HG03175 (cell line): ENCODE data around the gene TAGLN2.

Source experiments
- ATAC-seq: cut with Tn5 transposase; IDR thresholded peaks from one replicate; pipeline ENCODE4 v1.9.1; 2021; ENCODE audit warnings: mild to moderate bottlenecking, moderate library complexity; ENCODE audit not compliant: unreplicated experiment

TAGLN2 gene

GRCh38 chr1:159877695-159878444 is 47.4 kb downstream of the TAGLN2 start:
- ATAC-seq = no peak

DNA sequence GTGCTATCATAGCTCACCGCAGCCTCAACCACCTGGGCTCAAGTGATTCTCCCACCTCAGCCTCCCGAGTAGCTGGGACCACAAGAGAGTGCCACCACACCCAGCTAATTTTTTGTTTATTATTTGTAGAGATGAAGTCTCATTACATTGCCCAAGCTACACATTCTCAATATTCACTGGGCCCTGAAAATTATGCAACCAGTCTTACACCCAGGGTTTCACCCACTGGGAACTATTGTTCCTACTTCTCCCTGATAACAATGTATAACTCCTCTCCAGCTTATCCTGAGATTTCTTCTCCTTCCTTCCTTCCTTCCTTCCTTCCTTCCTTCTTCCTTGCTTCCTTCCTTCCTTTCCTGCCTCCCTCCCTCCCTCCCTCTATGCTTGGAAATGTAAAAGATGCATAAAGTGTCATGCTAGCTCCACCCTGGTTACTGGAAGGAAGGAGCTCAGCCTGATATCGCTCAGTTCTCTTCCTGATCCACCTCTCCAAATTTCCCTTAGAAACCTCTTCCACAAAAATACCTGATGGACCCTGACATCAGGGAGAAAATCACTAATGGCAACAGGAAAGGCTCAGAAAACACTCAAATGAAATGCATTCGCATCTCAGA is 51.7 kb downstream of the TAGLN2 start:
- ATAC-seq = no peak

DNA sequence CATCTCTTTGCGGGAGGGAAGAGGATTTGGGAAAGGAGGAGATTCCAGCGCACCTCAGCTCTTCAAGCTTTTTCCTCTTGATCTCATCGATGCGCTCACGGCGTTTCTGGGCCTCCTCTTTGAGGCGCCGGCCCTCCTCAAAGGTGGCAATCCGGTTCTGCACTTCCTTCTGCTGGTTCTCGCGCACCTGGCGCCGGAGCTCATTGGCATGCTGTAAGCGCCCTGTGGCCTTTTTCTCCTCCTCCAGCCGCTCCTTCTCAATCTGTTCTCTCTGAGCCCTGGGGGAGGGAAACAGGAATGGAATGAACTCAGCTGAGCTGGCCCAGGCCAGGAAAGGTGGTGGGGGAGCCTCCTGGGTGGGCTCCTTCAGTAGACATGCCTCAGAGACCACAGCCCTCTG is 52.4 kb downstream of the TAGLN2 start:
- no peak for ATAC-seq

DNA sequence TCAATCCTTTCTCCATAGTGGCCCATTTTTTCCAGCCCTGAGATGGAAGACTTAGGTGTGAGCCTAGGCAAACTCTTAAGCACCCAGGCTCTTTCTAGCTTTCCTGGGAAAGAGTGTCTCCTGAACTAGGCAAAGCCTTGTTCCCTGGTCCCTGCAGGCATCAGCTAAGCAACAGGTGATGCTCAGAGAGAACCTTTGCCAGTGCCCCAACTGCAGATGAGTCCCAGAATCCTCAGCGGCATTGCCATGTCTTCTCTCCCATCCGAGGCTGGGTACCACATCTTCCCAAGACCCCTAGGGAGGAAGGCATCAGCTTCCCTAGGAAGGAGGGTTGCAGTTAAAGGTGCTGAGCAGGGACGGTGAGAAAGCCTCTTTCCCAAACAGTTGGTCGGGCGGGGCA is 54.6 kb downstream of the TAGLN2 start:
- no peak for ATAC-seq

- ATAC-seq = no peak
Measured at GRCh38 chr1:159869607-159870006, 55.7 kb downstream of the TAGLN2 start.

- no peak for ATAC-seq
Measured at GRCh38 chr1:159869173-159869572, 56.1 kb downstream of the TAGLN2 start.

- ATAC-seq = no peak
Measured at GRCh38 chr1:159868766-159869165, 56.5 kb downstream of the TAGLN2 start.
